Thyroid gland (tissue), 4 donors: Measurements from ENCODE around the gene RGS8.

Source experiments
- CTCF ChIP-seq, 6 experiments: fragments of 200-600 bp in 3 of 6; fragments of 450-650 bp in 3 of 6; sonication (generic) in 3 of 6; IDR thresholded peaks; one replicate each; pipeline ENCODE4 v1.5.1; 2016 to 2019; ENCODE audit warnings: antibody characterized with exemption in 6 of 6, mild to moderate bottlenecking in 2 of 6, inconsistent platforms in 1 of 6, moderate library complexity in 1 of 6
- POLR2A ChIP-seq, 2 donors: fragments of 450-650 bp; IDR thresholded peaks; one replicate each; pipeline ENCODE4 v1.6.1; 2017; ENCODE audit warnings: antibody characterized with exemption in 2 of 2, mild to moderate bottlenecking in 2 of 2, moderate library complexity in 1 of 2

GRCh38 chr1:182725259-182726255, 41.2 kb upstream of the RGS8 start:
- TF ChIP-seq CTCF (IDR thresholded peaks at IDR 0.05) (no peak), POLR2A (IDR thresholded peaks at IDR 0.05) (no peak)
